Measurements from ENCODE around the gene DOCK8. TPM values are rescaled to one million over a fixed set of nuclear protein-coding genes. Genes with fewer than 3 reads are reported as not detected.

Gene DOCK8
- polyA plus RNA-seq, 1 donor, result 8.2 TPM

- no peak for DNase-seq
Measured at GRCh38 chr9:270657-271237, 56.1 kb downstream of the DOCK8 start.

- DNase-seq, result no peak
Measured at GRCh38 chr9:272251-273213, 57.9 kb downstream of the DOCK8 start.

GRCh38 chr9:274406-274805 is 59.7 kb downstream of the DOCK8 start:
- DNase-seq, result no peak

GRCh38 chr9:277601-278295 is 63.1 kb downstream of the DOCK8 start:
- DNase-seq, result no peak

GRCh38 chr9:278651-279050 is 64.0 kb downstream of the DOCK8 start:
- no peak for DNase-seq

- DNase-seq, result no peak
Measured at GRCh38 chr9:279674-280073, 65.0 kb downstream of the DOCK8 start.

- DNase-seq, result no peak
Measured at GRCh38 chr9:281741-282645, 67.3 kb downstream of the DOCK8 start.

GRCh38 chr9:286071-286740 is 71.5 kb downstream of the DOCK8 start:
- DNase-seq, result no peak

- DNase-seq, result no peak
Measured at GRCh38 chr9:289121-289520, 74.5 kb downstream of the DOCK8 start.

- DNase-seq, result no peak
Measured at GRCh38 chr9:292915-293314, 78.2 kb downstream of the DOCK8 start.

GRCh38 chr9:295576-295975 is 80.9 kb downstream of the DOCK8 start:
- no peak for DNase-seq

GRCh38 chr9:296411-296810 is 81.7 kb downstream of the DOCK8 start:
- DNase-seq, result no peak

GRCh38 chr9:297104-297972 is 82.7 kb downstream of the DOCK8 start:
- no peak for DNase-seq

- DNase-seq, result no peak
Measured at GRCh38 chr9:303502-303901, 88.8 kb downstream of the DOCK8 start.

- no peak for DNase-seq
Measured at GRCh38 chr9:304106-304505, 89.4 kb downstream of the DOCK8 start.

GRCh38 chr9:304519-305185 is 90.0 kb downstream of the DOCK8 start:
- no peak for DNase-seq

- DNase-seq, result no peak
Measured at GRCh38 chr9:306907-307306, 92.2 kb downstream of the DOCK8 start.

GRCh38 chr9:311841-312240 is 97.2 kb downstream of the DOCK8 start:
- no peak for DNase-seq

- DNase-seq, result no peak
Measured at GRCh38 chr9:312596-313320, 98.1 kb downstream of the DOCK8 start.
